Measurements from ENCODE around the gene VPS37B.

The VPS37B gene

DNA sequence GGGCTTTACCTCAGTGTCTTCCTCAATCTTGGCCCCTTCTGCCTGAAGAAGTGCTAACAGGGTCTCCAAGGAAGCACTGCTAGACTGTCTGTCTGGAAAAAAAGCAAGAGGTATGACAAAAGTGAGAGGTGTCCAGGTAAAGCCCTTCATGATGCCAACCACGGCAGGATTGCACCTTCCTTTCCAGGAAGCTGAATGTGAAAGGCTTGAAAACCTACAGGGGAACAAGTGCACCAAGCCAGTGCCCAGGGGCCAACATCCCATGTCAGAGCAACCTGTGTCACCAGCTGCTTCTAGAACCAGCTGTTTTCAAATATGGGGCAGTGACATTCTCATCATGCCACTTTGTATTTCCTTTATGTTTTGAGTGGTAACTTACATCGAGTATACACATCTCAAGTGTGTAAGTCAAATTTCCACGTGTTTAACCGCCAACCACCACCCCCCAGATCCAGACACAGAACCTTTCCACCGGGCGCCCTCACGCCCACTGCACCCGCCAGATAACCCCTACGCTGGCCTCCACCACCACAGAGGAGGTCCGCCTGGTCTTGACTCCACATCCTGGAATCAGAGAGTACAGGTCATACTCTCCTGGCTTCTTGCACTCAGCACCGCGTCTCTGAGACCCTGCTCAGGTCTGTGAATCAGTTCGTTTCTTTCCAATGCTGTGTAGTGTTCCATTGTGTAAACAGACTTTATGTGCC is 27.3 kb downstream of the VPS37B start:
- H3K4me3 ChIP-seq (ENCODE audit: insufficient read depth, low read length, poor library complexity, severe bottlenecking) = no peak overlapping the region
- no peaks in the 10 kb centered on the region for H4K20me1 ChIP-seq (ENCODE audit: low read depth, low read length)
- no peak overlapping the region for H3K4me2 ChIP-seq (ENCODE audit: low read depth, low read length, poor library complexity, severe bottlenecking)
- H3K36me3 ChIP-seq (ENCODE audit: low read length) = no peaks in the 10 kb centered on the region
- TF ChIP-seq, protein P1, sequence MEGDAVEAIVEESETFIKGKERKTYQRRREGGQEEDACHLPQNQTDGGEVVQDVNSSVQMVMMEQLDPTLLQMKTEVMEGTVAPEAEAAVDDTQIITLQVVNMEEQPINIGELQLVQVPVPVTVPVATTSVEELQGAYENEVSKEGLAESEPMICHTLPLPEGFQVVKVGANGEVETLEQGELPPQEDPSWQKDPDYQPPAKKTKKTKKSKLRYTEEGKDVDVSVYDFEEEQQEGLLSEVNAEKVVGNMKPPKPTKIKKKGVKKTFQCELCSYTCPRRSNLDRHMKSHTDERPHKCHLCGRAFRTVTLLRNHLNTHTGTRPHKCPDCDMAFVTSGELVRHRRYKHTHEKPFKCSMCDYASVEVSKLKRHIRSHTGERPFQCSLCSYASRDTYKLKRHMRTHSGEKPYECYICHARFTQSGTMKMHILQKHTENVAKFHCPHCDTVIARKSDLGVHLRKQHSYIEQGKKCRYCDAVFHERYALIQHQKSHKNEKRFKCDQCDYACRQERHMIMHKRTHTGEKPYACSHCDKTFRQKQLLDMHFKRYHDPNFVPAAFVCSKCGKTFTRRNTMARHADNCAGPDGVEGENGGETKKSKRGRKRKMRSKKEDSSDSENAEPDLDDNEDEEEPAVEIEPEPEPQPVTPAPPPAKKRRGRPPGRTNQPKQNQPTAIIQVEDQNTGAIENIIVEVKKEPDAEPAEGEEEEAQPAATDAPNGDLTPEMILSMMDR (IDR thresholded peaks at IDR 0.05; ENCODE audit: insufficient read depth, low read length, poor library complexity, severe bottlenecking) = no peak
- TF ChIP-seq EZH2phosphoT487 (conservative IDR thresholded peaks at IDR 0.05; ENCODE audit: low read length) = no peak
- no peaks in the 10 kb centered on the region for H3K79me2 ChIP-seq (ENCODE audit: insufficient read depth, low read length)
- no peaks in the 10 kb centered on the region for H3K9me2 ChIP-seq (replicated peaks; ENCODE audit: insufficient read depth, low read length)
- no peak overlapping the region for H2AFZ ChIP-seq (ENCODE audit: low read depth, low read length, severe bottlenecking)
- no peak overlapping the region for H3K27ac ChIP-seq (ENCODE audit: low read depth, low read length)
- no peak overlapping the region for H3K9ac ChIP-seq (ENCODE audit: low read length)
- no peaks in the 10 kb centered on the region for H3K27me3 ChIP-seq (ENCODE audit: low read length)
- H3F3A ChIP-seq (ENCODE audit: insufficient read depth) = no peaks in the 10 kb centered on the region
- no peaks in the 10 kb centered on the region for H3K9me3 ChIP-seq (ENCODE audit: insufficient read depth, low read length)

DNA sequence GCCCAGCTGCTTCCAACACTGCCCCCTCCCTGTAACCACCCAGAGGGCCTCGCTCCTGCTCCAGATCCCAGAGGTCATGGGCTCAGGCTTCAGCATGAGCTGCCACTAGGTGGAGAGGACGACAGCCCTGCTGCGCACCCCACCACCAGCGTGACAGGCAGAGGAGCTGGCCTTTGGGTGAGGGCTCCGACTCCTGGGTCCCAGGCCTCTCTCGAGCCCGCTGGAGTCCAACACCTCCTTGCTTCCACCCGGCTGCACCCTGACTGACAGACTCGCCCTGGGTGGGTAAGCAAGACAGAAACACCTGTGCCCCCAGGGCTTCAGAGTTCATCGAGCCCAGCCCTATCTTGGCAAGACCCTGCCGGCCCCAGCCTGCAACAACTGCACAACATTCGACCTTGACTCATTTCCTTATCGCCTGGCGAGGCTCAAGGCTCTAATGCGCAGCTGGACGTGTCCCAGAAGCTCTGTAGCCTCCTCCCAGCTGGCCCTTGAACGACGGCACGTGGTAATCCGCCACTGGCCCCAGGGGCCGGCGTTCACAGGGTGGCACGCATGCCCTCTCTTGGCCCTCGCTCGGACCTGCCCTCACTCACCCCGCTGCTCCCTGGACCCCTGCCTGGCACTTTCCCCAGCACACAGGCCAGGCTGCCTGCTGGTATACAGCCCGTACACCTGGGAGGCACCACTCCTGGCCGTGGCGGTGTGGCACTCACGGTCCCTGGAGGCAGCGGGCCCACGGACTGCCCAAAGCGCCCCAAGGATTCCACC is 28.0 kb downstream of the VPS37B start:
- Histone ChIP-seq H3K4me3 (ENCODE audit: insufficient read depth, low read length, poor library complexity, severe bottlenecking) (no peak overlapping the region), H3K4me2 (ENCODE audit: low read depth, low read length, poor library complexity, severe bottlenecking) (no peak overlapping the region), H3K27me3 (ENCODE audit: low read length) (no peaks in the 10 kb centered on the region), H3K79me2 (ENCODE audit: insufficient read depth, low read length) (no peaks in the 10 kb centered on the region), H3K27ac (ENCODE audit: low read depth, low read length) (no peak overlapping the region), H4K20me1 (ENCODE audit: low read depth, low read length) (no peaks in the 10 kb centered on the region), H3K9ac (ENCODE audit: low read length) (no peak overlapping the region), H3K36me3 (ENCODE audit: low read length) (no peaks in the 10 kb centered on the region), H3K9me2 (replicated peaks; ENCODE audit: insufficient read depth, low read length) (no peaks in the 10 kb centered on the region), H3F3A (ENCODE audit: insufficient read depth) (no peaks in the 10 kb centered on the region), H3K9me3 (ENCODE audit: insufficient read depth, low read length) (no peaks in the 10 kb centered on the region), H2AFZ (ENCODE audit: low read depth, low read length, severe bottlenecking) (no peak overlapping the region)
- TF ChIP-seq, protein P1 (IDR thresholded peaks at IDR 0.05; ENCODE audit: insufficient read depth, low read length, poor library complexity, severe bottlenecking) = no peak

DNA sequence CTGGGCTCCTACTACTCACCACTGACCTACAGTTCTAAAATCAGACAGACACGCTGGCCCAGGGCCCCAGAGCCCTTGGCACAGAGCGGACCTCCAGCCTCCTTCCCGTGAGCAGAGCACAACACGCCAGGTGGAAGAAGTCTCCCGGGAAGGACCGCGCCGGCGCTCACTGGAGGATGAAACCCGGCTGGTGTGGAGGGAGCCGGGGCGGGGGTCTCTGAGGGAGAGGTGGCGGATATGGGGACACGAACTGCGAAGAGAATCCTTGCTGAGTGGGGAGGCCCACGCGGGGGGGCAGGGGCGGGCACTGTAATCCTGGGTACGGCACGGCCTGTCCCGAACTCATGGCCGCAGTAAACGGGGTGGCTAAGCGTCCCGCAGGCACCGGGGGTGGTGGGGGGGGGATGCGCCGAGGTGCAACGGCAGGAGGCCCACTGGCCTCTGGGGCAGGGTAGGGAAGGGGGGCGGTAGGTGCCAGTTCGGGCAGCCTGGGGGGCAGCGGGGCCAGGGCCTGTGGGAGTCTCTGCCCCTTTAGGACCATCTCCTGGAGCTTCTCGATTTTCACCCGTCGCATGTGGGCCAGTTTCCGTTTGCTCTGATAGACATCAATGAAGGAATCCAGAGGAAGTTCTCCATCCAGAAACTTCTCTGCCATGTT is 28.8 kb downstream of the VPS37B start:
- Histone ChIP-seq H3K27me3 (ENCODE audit: low read length) (no peaks in the 10 kb centered on the region), H3K4me3 (ENCODE audit: insufficient read depth, low read length, poor library complexity, severe bottlenecking) (no peak overlapping the region), H3K9me3 (ENCODE audit: insufficient read depth, low read length) (no peaks in the 10 kb centered on the region), H3K9ac (ENCODE audit: low read length) (no peak overlapping the region), H2AFZ (ENCODE audit: low read depth, low read length, severe bottlenecking) (no peak overlapping the region), H3K36me3 (ENCODE audit: low read length) (no peaks in the 10 kb centered on the region), H3K4me2 (ENCODE audit: low read depth, low read length, poor library complexity, severe bottlenecking) (no peak overlapping the region), H4K20me1 (ENCODE audit: low read depth, low read length) (no peaks in the 10 kb centered on the region), H3K79me2 (ENCODE audit: insufficient read depth, low read length) (no peaks in the 10 kb centered on the region), H3K9me2 (replicated peaks; ENCODE audit: insufficient read depth, low read length) (no peaks in the 10 kb centered on the region), H3F3A (ENCODE audit: insufficient read depth) (no peaks in the 10 kb centered on the region), H3K27ac (ENCODE audit: low read depth, low read length) (no peak overlapping the region)
- TF ChIP-seq, protein P1 (IDR thresholded peaks at IDR 0.05; ENCODE audit: insufficient read depth, low read length, poor library complexity, severe bottlenecking) = no peak
- no peak for TF ChIP-seq EZH2phosphoT487 (conservative IDR thresholded peaks at IDR 0.05; ENCODE audit: low read length)
